SKM-1 (cell line): ENCODE results near the gene PDE4C.

Experiments used
- DNase-seq: peaks from one replicate; lab custom pipeline; 2025; ENCODE audit not compliant: unreplicated experiment; lab: John Stamatoyannopoulos, UW

Gene PDE4C

GRCh38 chr19:18225702-18226468 is at the start of gene PDE4C:
Gene PDE4C, minus strand, starts transcription at chr19:18226438. Its CDS starts 23 bp downstream, at chr19:18226415.
- no peak for DNase-seq

- DNase-seq, result peak; percentile 68
These were observed 48.6 kb upstream of the PDE4C start for GRCh38 chr19:18274781-18275356.

GRCh38 chr19:18274219-18274780 is 48.1 kb upstream of the PDE4C start, which contains the start of gene IQCN:
Gene IQCN, minus strand, starts transcription at chr19:18274452. Its CDS starts 4,974 bp downstream, at chr19:18269478.
- no peak for DNase-seq

GRCh38 chr19:18273561-18274218 is 47.5 kb upstream of the PDE4C start:
- DNase-seq, result no peak

GRCh38 chr19:18271433-18271841 is 45.2 kb upstream of the PDE4C start:
- DNase-seq, result no peak

- DNase-seq, result no peak
These were observed 44.1 kb upstream of the PDE4C start for GRCh38 chr19:18270326-18270725.

GRCh38 chr19:18269070-18269723 is 43.0 kb upstream of the PDE4C start:
- no peak for DNase-seq

GRCh38 chr19:18266771-18267686 is 40.8 kb upstream of the PDE4C start:
- DNase-seq, result no peak

- DNase-seq, result no peak
These were observed 39.3 kb upstream of the PDE4C start for GRCh38 chr19:18265582-18265981.

- no peak for DNase-seq
These were observed 38.8 kb upstream of the PDE4C start for GRCh38 chr19:18264971-18265540.

GRCh38 chr19:18264137-18264854 is 38.1 kb upstream of the PDE4C start:
- DNase-seq, result no peak

GRCh38 chr19:18263324-18264136 is 37.3 kb upstream of the PDE4C start:
- DNase-seq, result no peak

GRCh38 chr19:18262917-18263316 is 36.7 kb upstream of the PDE4C start:
- DNase-seq, result no peak

GRCh38 chr19:18262144-18262543 is 35.9 kb upstream of the PDE4C start:
- no peak for DNase-seq

GRCh38 chr19:18261474-18261873 is 35.2 kb upstream of the PDE4C start:
- DNase-seq, result no peak

GRCh38 chr19:18259893-18260292 is 33.7 kb upstream of the PDE4C start:
- no peak for DNase-seq

- no peak for DNase-seq
These were observed 31.5 kb upstream of the PDE4C start for GRCh38 chr19:18257503-18258470.
